IPS-NIHi7 (cell line): Measurements from ENCODE around the gene WNT7A.
"Not testable (repeated sequence)": the region's sequence is repeated elsewhere in the genome, so short reads cannot be mapped to it uniquely, and the experiment has no call there.

ENCODE experiments used
- DNase-seq: peaks from one replicate; pipeline ENCODE4 v3.0.0; 2012; ENCODE audit warnings: mixed read lengths; ENCODE audit errors: extremely low spot score

Gene WNT7A

DNA sequence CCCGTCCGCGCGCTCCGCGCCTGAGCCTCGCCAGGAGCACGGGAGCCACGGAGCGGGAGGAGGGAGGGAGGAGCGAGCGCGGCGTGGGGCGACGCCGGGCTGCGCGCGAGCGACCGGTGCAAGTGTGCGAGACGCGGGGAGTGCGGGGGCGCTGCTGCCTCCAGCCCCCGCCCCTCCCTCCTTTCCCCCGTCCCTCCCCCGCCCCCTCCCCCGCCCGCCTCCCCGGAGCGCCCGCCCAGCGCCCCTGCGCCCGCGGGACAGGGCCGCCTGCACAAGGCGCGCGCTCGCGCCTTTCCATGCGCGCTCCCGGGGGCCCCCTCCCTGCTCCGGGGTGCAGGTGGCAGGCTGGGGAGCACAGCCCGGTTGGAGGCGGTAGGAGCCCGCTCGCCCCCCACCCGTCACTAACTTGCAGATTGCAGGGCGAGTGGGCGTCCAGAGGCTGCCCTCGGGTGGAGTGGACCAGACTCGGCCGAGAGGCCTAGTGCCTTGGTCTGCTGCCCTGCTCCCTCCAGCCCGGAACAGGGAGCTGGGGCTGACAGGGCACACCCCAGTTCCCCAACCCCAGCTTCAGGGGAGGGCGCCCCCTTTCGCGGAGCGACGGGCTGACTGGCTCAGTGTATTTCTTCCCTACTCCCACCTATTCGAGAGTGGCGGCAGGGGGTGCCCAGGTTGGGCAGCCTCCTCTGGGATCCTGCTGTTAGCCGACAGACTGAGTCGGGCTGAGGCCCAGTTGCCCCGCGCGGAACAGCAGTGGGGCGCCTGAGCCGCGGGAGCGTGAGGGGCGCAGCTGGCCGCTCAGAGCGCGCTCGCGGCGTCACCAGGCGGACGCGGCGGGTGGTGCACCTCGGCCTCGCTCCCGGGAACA lies at the start of gene WNT7A:
WNT7A (minus strand) TSS at position 126 of the 865 bp plus-strand sequence. CDS start 255 bp downstream, outside the sequence.
- DNase-seq = peak; percentile 75

DNA sequence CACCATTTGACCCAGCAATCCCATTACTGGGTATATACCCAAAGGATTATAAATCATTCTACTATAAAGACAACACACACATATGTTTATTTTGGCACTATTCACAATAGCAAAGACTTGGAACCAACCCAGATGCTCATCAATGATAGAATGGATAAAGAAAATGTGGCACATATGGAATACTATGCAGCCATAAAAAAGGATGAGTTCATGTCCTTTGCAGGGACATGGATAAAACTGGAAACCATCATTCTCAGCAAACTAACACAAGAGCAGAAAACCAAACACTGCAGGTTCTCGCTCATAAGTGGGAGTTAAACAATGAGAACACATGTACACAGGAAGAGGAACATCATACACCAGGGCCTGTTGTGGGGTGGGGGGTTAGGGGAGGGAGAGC lies 48.9 kb upstream of the WNT7A start:
- not testable (repeated sequence) for DNase-seq

DNA sequence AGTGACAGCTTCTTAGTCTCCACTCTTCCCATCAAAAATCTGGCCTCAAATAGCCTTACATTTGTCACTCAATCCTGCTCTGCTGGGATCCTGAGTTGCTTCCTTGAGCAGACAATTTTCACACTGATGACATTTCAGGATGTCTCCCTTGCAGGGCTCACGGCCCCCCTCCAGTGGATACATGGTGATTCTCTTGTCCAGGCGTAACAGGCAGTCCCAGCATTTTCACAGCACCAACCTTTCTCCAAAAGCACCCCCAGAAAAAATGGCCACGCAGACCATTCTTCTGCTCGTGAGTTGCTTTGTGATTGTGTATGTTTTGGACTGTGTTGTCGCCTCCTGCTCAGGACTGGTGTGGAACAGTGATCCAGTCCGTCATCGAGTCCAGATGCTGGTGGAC lies 47.4 kb upstream of the WNT7A start:
- DNase-seq = no peak

DNA sequence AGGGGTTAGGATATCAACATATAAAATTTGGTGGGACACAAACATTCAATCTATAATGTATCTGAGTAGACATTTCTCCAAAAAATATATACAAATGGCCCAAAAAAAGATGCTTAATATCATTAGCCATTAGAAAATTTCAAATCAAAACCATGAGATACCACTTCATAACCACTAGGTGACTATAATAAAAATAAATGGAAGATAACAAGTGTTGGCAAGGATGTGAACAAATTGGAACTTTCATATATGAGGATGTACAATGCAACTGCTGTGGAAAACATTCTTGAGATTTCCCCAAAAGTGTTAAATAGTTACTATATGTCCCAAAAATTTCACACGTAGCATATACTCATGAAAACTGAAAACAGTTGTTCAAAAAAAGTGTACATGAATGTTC lies 36.5 kb upstream of the WNT7A start:
- no peak for DNase-seq

DNA sequence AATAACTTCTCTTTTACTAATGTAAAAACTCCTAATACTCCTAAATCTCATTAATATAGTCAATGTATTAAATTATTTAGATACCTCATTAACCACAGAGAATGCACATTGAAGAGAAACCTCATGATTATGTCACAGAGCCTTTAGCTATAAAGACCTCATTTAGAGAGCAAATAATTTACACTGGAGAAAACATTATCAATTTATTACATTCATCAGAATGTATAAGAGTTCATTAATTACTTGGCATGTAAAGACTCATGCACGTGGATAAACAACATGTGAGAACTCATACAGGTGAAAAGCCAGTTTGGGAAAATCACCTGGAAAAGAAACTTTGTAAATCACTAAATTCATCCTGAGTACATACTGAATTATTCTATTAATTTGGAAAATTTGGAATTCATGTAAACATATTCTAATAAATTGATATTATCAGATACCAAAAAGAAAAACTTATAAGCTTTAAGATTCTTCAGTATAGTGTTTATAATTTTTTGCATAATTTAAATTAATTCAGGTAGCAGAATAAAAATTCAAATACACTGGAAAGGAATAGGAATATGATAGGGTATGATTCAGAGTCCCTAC lies 22.9 kb upstream of the WNT7A start:
- DNase-seq = no peak

DNA sequence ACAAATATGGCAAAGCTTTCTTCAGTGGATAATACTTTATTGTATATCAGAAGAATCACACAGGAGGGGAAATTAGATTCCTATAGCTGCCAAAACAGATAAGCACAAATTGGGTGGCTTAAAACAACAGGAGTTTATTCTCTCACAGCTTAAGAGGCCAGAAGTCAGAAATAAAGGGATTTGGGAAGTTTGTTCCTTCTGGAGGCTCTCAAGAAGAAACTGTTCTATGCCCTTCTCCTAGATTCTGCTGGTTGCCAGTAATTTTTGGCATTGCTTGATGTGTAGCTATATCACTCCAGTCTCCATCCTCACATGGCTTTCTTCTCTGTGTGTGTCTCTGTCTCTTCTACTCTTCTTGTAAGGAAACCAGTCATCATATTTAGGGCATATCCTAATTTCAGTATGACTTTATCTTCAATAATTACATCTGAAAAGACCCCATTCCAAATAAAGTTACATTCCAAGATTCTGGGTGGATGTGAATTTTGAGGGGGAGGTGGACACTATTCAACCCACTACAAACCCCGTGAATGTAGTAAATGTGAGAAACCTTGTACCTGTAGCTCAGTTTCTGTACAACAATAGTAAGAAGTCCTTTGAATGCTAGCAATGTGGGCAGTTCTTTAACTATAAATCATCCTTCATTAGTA lies 22.2 kb upstream of the WNT7A start:
- DNase-seq = no peak

DNA sequence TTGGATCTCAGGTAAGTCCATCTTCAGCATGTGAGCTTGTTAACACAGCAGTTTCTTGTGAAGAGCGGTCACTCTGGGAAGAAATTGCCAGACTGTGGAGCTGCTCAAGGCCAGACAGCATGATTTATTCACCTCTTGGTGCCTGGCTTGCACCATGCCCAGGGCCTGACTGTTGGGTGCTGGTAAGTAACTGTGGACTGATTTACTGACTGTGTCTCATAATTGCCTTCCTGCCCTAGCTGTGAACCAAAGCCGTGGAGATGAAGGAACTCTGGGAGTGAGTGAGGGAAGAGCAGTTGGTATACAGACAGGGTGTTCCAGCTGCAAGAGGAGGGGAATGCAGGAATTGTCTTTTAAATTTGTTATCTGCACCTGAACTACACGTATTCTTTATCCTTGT lies 18.5 kb upstream of the WNT7A start:
- no peak for DNase-seq

DNA sequence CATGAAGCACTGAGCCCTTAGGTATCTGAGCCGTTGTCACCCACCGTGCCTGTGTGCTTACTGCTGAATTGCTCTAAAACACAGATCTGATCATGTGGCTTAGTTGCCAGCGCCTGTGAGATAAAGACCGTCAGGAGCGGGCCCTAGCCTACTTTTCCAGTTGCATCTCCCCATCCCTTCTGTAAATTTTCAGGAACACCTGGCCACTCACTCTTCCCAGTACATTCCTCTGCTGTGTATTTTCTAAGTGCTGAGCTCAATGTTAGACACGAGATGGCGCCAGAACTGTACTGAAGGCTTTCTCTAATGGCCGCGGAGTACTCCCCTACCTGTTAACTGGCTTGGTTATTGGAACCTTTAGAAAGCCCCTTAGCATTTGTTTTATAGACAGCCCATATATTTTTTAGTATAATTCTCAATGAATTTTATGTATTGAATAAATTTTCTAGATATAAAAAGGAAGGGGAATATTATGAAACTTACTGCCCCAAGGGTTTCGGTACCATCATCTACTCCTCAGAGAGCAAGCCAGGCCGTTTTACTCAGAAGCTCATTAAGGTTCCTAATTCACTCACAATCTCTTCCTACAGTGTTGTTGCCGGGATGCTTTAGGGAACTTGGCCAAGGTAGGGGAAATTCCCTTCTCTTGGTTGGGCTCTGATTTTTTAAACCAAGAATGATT lies 16.7 kb upstream of the WNT7A start:
- DNase-seq = peak; percentile 81

DNA sequence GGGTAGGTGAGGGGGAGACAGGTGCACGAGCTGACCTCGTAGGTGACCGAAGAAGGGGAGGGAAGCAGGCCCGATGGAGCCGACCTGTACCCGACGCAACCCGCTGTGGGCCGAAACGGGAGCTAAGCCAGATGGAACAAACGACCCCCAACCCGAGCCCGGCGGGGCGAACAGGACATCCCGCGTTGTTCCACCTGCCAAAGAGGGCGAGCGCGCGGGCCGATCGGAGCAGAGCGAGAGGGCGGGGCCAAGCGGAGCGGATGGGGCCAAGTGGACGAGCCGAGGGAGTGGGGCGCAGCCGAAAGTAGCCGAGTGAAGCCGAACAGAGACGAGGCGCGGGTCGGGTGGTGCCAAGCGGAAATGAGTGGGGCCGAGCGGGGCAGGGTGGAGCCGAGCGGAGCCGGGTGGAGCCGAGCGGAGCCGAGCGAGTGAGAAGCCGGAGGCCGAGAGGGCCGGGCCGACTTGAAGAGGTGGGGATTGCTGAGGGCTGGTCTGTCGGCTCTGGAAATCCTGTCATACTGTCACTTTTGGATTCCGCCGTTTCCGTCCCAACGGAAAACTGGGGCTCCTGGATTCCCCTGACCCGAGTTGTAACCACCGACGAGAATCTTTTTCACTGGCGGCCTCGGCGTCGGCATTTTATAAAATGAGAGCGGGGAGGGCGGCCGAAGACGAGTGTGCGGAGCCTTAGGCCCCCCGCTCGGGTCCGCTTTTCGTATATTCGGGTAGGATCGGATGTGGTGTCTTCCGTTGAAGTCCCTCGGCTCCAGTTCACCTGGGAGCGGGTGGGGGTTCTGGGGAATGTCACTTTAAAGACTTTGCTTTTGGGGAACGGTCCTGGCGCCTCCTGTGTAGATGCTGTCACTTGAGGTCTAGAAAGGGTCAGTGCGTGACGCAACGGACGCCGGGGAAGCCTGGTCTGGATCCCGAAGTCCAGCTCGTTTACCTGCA lies 15.6 kb upstream of the WNT7A start:
- DNase-seq = peak; percentile 97

DNA sequence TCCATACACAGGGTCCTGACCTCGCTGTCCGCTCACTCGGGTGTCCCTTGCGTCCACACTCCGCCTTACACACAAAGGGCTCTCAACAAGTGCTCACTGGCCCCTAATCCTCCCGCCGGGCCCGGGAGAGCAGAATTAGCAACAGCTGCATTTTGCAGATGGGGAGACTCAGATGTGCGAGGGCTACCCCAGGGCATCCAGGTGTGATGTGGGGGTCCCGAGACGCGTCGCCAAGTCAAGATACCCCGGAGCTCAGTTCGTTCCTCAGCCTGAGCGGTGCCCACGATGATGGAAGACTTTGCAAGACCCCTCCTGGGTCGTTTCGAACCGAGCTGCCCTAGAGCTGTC lies 14.9 kb upstream of the WNT7A start:
- no peak for DNase-seq

DNA sequence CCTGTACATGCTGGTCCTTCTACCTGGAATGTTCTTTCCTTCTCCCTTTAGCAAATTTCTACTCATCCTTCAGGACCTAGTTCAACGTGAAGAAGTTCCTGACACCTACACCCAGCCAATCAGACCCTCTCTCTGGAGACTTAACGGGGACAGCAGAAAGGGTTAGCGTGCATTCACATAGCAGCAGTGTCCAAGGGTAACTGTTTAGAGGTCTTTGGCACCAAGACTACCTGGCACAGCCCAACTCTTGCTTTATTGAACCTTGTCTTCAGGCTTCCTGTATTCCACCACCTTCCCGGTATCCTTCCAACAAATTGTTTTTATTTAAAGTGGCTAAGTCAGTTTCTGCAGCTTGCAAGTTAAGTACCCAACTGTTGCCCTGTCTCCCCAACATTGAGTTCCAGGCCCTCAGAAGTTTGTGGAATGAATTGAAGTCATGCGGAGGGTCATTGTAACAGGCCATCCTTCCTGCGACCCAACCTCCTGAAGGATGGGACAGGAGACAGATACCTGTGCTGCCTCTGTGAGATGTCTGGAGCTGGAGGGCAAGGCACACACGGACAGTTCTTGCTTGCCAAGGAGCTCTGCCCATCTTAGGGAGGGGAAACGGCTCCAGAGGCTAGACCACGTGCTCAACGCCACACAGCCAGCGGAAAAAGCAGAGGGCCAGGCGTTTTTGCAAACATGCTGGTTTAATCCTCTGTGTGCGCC lies 14.4 kb upstream of the WNT7A start:
- no peak for DNase-seq

DNA sequence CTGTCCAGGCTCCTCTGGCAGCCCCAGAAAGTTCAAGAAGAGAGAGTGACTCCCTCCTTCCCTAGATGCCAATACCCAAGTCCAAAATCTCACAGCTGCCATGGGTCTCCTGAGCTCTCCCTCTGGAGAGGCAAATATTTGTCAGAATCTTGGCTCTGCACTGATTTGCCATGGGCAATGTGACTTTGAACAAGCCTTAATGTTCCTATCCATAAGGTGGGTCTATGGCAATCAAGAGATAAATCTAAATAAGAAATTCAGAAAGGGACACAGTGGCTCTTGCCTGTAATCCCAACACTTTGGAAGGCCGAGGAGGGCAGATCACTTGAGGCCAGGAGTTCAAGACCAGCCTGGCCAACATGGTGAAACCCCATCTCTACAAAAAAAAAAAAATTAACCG lies 12.4 kb upstream of the WNT7A start:
- DNase-seq = no peak

DNA sequence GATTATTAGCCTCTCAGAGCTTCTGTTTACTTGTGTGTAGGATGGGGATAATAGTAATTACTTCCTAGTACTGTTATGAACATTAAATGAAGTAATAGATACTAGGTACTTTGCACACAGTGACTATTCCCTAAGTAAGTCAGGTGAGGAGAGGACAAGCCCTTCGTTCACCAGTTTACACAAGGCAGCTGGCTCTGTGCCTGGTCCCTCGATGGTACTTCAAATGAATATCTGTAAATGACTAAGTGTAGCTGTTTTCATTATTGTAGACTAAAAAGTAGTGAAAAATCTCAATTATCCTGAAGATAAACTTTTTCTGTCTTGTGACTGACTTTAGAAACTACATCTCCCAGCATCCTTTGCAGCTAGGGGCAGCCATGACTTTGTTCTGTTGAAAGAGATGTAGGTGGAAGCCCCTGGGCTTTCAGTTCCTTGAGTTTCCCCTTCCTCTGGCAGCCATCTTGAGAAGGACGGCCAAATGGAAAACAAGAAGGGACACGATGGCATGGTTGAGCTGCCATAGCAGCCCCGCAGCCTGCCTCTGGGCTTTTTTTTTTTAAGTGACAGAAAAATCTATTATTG lies 11.7 kb upstream of the WNT7A start:
- peak; percentile 62 for DNase-seq

DNA sequence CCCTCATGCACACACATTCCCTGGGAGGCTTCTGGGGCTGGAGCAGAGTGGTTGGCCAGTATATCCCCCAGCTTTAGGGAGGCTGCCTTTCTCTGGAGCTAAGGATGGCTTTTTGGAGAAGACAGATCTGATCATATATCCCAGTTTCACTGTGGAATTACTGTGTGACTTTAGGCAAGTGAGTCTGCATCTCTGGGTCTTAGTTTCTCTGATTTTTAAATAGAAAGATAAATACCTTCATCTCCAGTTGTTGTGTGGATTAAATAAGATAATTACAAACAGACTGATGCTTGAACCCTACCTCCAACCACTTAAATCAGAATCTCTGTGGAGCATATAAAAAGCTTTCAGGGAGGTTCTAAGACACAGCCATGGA lies 11.1 kb upstream of the WNT7A start:
- DNase-seq = no peak

DNA sequence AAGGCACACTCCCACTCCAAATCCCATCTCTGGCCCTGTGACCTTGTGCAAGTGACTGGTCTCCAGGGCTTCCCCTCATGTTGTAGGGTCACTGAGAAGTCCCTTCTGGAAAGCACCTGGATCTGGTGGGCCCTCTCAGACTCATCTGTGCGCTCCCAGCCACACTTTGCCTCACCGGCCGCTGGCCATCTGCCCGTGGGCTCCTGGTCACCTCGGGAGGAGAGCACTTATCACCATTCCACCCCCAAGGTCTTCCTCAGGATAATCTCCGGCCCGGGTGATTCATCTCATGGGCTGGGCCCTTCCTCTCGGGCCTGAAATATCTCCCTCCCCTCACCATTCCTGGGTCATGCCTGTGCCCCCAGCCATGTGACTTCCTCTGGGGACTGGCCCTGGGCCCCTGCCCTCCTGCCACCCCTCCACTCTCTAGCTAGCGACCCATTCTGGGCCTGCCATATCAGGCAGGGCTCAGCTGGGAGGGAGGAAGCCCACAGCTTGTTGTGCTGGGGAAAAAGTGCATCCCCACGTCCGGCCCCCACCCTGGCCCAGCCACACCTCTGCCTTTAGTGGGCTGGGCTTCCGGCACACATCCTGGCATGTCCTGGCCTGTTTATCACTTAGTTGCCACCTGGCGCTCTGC lies 10.6 kb upstream of the WNT7A start:
- no peak for DNase-seq

DNA sequence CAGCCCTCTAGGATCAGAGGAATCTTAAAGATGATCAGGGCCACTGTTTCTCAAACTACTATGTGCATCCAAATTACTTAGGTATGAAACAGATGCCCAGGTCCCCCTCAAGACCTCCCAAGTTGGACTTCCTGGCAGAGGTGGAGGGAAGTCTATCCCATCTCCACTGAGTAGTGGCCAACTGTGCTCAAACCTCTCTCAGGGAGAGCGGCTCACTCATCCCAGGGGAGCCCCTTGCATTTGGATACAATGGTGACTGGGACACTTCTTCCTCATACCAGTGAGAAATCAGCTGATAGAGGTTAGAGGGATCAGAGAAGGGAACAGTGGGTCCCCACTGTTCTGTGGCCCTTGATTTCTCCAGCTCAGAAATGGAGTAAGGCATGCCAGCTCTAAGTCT lies 8.7 kb upstream of the WNT7A start:
- DNase-seq = no peak

DNA sequence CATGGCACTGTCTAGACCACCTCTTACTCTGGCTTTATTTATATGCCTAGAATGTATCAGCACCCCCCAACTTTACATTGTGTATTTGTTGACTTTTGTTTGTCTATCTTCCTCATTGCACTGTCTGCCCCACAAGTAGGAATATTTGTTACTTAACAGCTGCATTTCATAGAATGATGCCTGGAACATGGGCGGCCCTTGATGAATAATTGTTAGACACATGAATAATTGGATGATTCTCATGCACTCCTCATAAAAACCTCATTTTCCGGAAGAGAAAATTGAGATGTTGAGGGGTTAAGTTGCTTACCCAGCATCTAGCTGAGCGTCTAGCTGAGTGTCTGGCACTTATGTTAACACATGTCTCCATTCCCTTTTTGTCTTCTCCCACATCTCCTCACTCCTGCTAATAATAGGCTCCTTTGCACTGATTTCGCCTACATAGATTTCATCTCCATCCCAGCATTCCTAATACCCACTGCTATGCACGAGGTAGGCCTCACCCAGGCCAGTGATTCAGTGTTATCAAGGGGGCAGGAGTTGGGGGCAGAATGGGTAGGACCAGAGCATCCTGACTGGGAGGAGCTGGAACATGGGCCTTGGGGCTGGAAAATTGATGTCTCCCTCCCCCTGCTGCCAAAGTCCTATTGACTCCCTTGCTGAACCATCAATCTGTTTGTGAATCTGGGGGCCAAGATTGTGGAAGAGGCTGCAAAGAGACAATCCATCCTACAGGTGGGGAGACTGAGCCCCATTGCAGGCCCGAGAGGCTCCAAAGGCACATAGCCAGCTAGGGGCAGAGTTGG lies 7.8 kb upstream of the WNT7A start:
- DNase-seq = no peak

DNA sequence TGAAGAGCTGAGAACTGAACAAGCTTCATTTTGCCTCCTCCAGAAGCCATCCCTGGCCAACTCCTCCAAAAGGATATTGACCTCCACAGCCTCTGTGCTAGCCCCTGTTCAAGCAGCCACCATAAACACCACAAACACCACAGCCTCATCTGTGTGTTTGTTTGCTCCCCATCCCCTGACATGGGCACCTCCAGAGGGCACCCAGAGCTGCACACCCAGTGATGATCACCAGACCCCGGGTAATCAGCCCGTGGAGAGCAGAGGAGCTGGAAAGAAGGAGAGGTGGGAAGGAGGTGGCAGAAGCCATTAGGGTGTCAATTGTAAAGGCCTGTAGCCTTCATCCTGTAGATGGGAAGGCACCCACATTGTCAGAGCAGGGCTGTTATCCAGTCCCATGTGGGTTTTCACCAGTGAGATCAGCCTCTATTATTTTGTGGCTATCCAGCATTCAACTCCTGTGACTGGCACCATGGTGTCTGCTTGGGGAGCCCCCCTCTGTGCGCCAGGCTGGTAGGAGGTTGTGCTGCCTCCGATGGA lies 6.8 kb upstream of the WNT7A start:
- DNase-seq = no peak

DNA sequence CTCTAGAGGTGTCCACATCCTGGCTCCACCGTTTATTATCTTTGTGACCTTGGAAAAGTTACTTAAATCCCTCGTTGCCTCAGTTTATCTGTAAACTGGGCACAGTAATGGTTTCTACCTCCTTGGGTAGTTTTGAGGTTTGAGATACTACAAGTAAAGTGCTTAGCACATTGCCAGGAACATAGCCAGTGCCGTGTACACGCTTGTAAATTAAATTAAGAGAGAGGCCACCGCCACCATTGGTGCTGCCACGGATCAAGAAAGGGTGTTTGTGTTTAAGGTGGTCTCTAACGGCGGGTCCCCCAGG lies 5.8 kb upstream of the WNT7A start:
- DNase-seq = no peak
